H1 (cell line): ENCODE measurements around the gene HOXC11. TPM values are rescaled to one million over a fixed set of nuclear protein-coding genes. Genes with fewer than 3 reads are reported as not detected.

Experiments
- ASH2L ChIP-seq: fragments of 200-600, 300-600 bp; sonication (generic); IDR thresholded peaks from one replicate; pipeline ENCODE4 v1.7.1; 2017; ENCODE audit warnings: low read length
- BACH1 ChIP-seq: IDR thresholded peaks from 2 replicates; pipeline ENCODE4 v1.6.1; 2012; ENCODE audit warnings: low read length, improper control_type of control experiment
- CHD2 ChIP-seq: IDR thresholded peaks from 2 replicates; pipeline ENCODE4 v1.6.1; 2012; ENCODE audit warnings: low read length, improper control_type of control experiment
- EGR1 ChIP-seq: IDR thresholded peaks from 2 replicates; pipeline ENCODE4 v1.6.1; 2011; ENCODE audit warnings: low read depth, low read length, borderline replicate concordance
- KDM5A ChIP-seq: fragments of 200-600 bp; IDR thresholded peaks from 2 replicates; pipeline ENCODE4 v1.7.1; 2012; ENCODE audit warnings: mild to moderate bottlenecking, low read length, inconsistent platforms, mixed read lengths
- MAX ChIP-seq: IDR thresholded peaks from 2 replicates; pipeline ENCODE4 v1.6.1; 2012; ENCODE audit warnings: inconsistent platforms
- NRF1 ChIP-seq: IDR thresholded peaks from 2 replicates; pipeline ENCODE4 v1.6.1; 2011; ENCODE audit warnings: mild to moderate bottlenecking, low read depth, low read length, improper control_type of control experiment
- PHF8 ChIP-seq: fragments of 200-600 bp; sonication (generic); conservative IDR thresholded peaks from 2 replicates; pipeline ENCODE4 v1.7.1; 2012; ENCODE audit warnings: low read depth, mild to moderate bottlenecking, inconsistent platforms, low read length, moderate library complexity
- POLR2AphosphoS5 ChIP-seq: IDR thresholded peaks from 2 replicates; pipeline ENCODE4 v1.6.1; 2011; ENCODE audit warnings: low read depth, low read length
- POU5F1 ChIP-seq: IDR thresholded peaks from 2 replicates; pipeline ENCODE4 v1.6.1; 2011; ENCODE audit warnings: low read depth, mild to moderate bottlenecking, low read length, moderate library complexity
- RAD21 ChIP-seq, 2 experiments: IDR thresholded peaks in 1 of 2; conservative IDR thresholded peaks in 1 of 2; 2 replicates each; pipeline ENCODE4 v1.6.1; 2011; ENCODE audit warnings: low read depth in 2 of 2, low read length in 2 of 2, improper control_type of control experiment in 1 of 2, inconsistent platforms in 1 of 2, mild to moderate bottlenecking in 1 of 2, moderate library complexity in 1 of 2
- RFX5 ChIP-seq: IDR thresholded peaks from 2 replicates; pipeline ENCODE4 v1.6.1; 2011; ENCODE audit warnings: low read depth, low read length, improper control_type of control experiment, borderline replicate concordance
- RNF2 ChIP-seq: fragments of 200-900, 300-1000 bp; sonication (generic); IDR thresholded peaks from 2 replicates; pipeline ENCODE4 v1.7.1; 2016; ENCODE audit warnings: borderline replicate concordance, low read depth, mild to moderate bottlenecking, antibody characterized with exemption, low read length; ENCODE audit not compliant: poor library complexity, severe bottlenecking; ENCODE audit errors: missing control alignments
- SAP30 ChIP-seq: fragments of 300-600 bp; sonication (generic); IDR thresholded peaks from 2 replicates; pipeline ENCODE4 v1.7.1; 2012; ENCODE audit warnings: low read length, moderate library complexity, mild to moderate bottlenecking, inconsistent platforms; ENCODE audit not compliant: insufficient read depth, insufficient replicate concordance
- SIN3A ChIP-seq, 2 experiments: IDR thresholded peaks in 1 of 2; conservative IDR thresholded peaks in 1 of 2; 2 replicates each; pipeline ENCODE4 v1.6.1; 2011 to 2012; ENCODE audit warnings: low read length in 2 of 2, improper control_type of control experiment in 1 of 2, low read depth in 1 of 2, mild to moderate bottlenecking in 1 of 2
- SIX5 ChIP-seq: IDR thresholded peaks from 2 replicates; pipeline ENCODE4 v1.6.1; 2011; ENCODE audit warnings: mild to moderate bottlenecking, low read depth, low read length
- SP4 ChIP-seq: IDR thresholded peaks from 2 replicates; pipeline ENCODE4 v1.6.1; 2012; ENCODE audit warnings: low read length, inconsistent platforms
- SUZ12 ChIP-seq: fragments of 200-600 bp; sonication (generic); IDR thresholded peaks from 2 replicates; pipeline ENCODE4 v1.6.1; 2012; ENCODE audit warnings: mild to moderate bottlenecking, inconsistent platforms, low read length, moderate library complexity, mixed read lengths
- TAF1 ChIP-seq: IDR thresholded peaks from 2 replicates; pipeline ENCODE4 v1.6.1; 2011; ENCODE audit warnings: mild to moderate bottlenecking, low read depth, low read length
- TEAD4 ChIP-seq: IDR thresholded peaks from 2 replicates; pipeline ENCODE4 v1.6.1; 2012; ENCODE audit warnings: low read depth, low read length, inconsistent platforms, mixed read lengths
- USF2 ChIP-seq: IDR thresholded peaks from 2 replicates; pipeline ENCODE4 v1.6.1; 2011; ENCODE audit warnings: low read length, improper control_type of control experiment
- YY1 ChIP-seq: IDR thresholded peaks from 2 replicates; pipeline ENCODE4 v1.6.1; 2011; ENCODE audit warnings: low read depth, mild to moderate bottlenecking, low read length
- ZNF274 ChIP-seq: IDR thresholded peaks from 2 replicates; pipeline ENCODE4 v1.7.0; 2012; ENCODE audit warnings: low read length, borderline replicate concordance; ENCODE audit errors: extremely low read depth
- polyA plus RNA-seq, 7 experiments: library from polyadenylated mRNA; depleted of rRNA in 3 of 7; stranded (reverse) in 5 of 7; unstranded in 2 of 7; fragments of >200 nt in 5 of 7; fragments of 200-250 nt in 2 of 7; gene quantifications; 1 replicate in 5 of 7; 2 replicates in 1 of 7; 4 replicates in 1 of 7; pipeline versions ENCODE4 v1.2.1 to v1.2.3, GENCODE V29; 2011 to 2013; ENCODE audit warnings: missing spikeins in 2 of 7, mixed read lengths in 2 of 7
- total RNA-seq: library from RNA; stranded (reverse); fragmentation: NEBNext Ultra II Directional; extraction: Animal tissue kit (Norgen Biotek cat#: 25700); gene quantifications from 2 replicates; pipeline ENCODE4 v1.2.1, GENCODE V29; 2021

HOXC11 gene
- total and polyA plus RNA-seq, 2 of the 8 experiments (the other 6 are each of a cell fraction or from before 2014, with no cell fraction given) = not detected

GRCh38 chr12:53952871-53953734, 19.8 kb upstream of the HOXC11 start (continued):
- no peak for TF ChIP-seq NRF1
- peak; percentile 42; the same call in 1 of the 2 replicates for TF ChIP-seq EGR1
- peak; percentile 93 for TF ChIP-seq TEAD4
- TF ChIP-seq YY1 = no peak
- peak; percentile 34; the same call in 1 of the 2 replicates for TF ChIP-seq SUZ12
- no peak for TF ChIP-seq POU5F1
- no peak for TF ChIP-seq SAP30
- TF ChIP-seq RAD21 (IDR thresholded peaks at IDR 0.05 in 1 of 2, conservative IDR thresholded peaks at IDR 0.05 in 1 of 2; ENCODE audit: low read depth in 2 of 2, low read length in 2 of 2) = no peak
- TF ChIP-seq BACH1 = no peak
- TF ChIP-seq KDM5A = no peak
- TF ChIP-seq ZNF274 = no peak
- no peak for TF ChIP-seq CHD2
- TF ChIP-seq SIX5 = no peak
- TF ChIP-seq MAX = no peak
- no peak for TF ChIP-seq USF2
- no peak for TF ChIP-seq SIN3A (conservative IDR thresholded peaks at IDR 0.05 in 1 of 2, IDR thresholded peaks at IDR 0.05 in 1 of 2; ENCODE audit: low read depth in 1 of 2, low read length in 2 of 2)
- peak; percentile 47 for TF ChIP-seq RNF2
- no peak for TF ChIP-seq SP4
- TF ChIP-seq PHF8 = no peak
- TF ChIP-seq POLR2AphosphoS5 = no peak
- TF ChIP-seq RFX5 = no peak
- no peak for TF ChIP-seq TAF1
- TF ChIP-seq ASH2L = no peak
